GM23338 (cell line): ENCODE measurements around the gene PCED1A. TPM values are rescaled to one million over a fixed set of nuclear protein-coding genes. Genes with fewer than 3 reads are reported as not detected.

ENCODE experiments used
- ATAC-seq: fragments of 200-7000 bp; cut with Tn5 transposase; 3 replicates; pipeline ENCODE4 v1.9.1; 2020
- DNase-seq: peaks from one replicate; pipeline ENCODE4 v3.0.0-alpha.2; 2015; ENCODE audit warnings: low spot score
- H2AFZ ChIP-seq: fragments of 200-600 bp; sonication (generic); 2 replicates; pipeline ENCODE4 v1.8.0; 2016; ENCODE audit warnings: antibody characterized with exemption, mild to moderate bottlenecking, moderate library complexity
- H3F3A ChIP-seq: fragments of 200-600 bp; sonication (generic); replicated peaks from 2 replicates; pipeline ENCODE4 v1.8.0; 2017; ENCODE audit warnings: antibody characterized with exemption, mixed run types, low read depth
- H3K27ac ChIP-seq: fragments of 200-600 bp; sonication (generic); 2 replicates; pipeline ENCODE4 v1.6.1; 2016; ENCODE audit warnings: low read depth
- H3K27me3 ChIP-seq: fragments of 200-600 bp; sonication (generic); 2 replicates; pipeline ENCODE4 v1.8.0; 2016; ENCODE audit warnings: mild to moderate bottlenecking, mixed run types, moderate library complexity; ENCODE audit not compliant: insufficient read depth
- H3K36me3 ChIP-seq: fragments of 200-600 bp; sonication (generic); 2 replicates; pipeline ENCODE4 v1.8.0; 2016; ENCODE audit warnings: mild to moderate bottlenecking; ENCODE audit not compliant: insufficient read depth
- H3K4me1 ChIP-seq: fragments of 200-600 bp; sonication (generic); 2 replicates; pipeline ENCODE4 v1.8.0; 2016; ENCODE audit warnings: mild to moderate bottlenecking, moderate library complexity; ENCODE audit not compliant: insufficient read depth
- H3K4me2 ChIP-seq: fragments of 200-600 bp; sonication (generic); 2 replicates; pipeline ENCODE4 v1.7.1; 2017; ENCODE audit warnings: mixed run types
- H3K4me3 ChIP-seq: fragments of 200-600 bp; sonication (generic); 2 replicates; pipeline ENCODE4 v1.6.1; 2016; ENCODE audit warnings: mixed run types
- H3K79me2 ChIP-seq: fragments of 200-600 bp; sonication (generic); replicated peaks from 2 replicates; pipeline ENCODE4 v1.8.0; 2017; ENCODE audit warnings: mild to moderate bottlenecking; ENCODE audit not compliant: insufficient read depth
- H3K9me2 ChIP-seq: fragments of 200-600 bp; sonication (generic); 2 replicates; pipeline ENCODE4 v1.8.0; 2017; ENCODE audit not compliant: insufficient read depth
- H4K20me1 ChIP-seq: fragments of 200-600 bp; sonication (generic); replicated peaks from 2 replicates; pipeline ENCODE4 v1.8.0; 2017; ENCODE audit warnings: mild to moderate bottlenecking; ENCODE audit not compliant: insufficient read depth
- H3K27ac Mint-ChIP-seq: 2 replicates; pipeline ENCODE4 v1.8.0; 2020; ENCODE audit warnings: inconsistent platforms, mild to moderate bottlenecking, moderate library complexity, mixed read lengths
- H3K27me3 Mint-ChIP-seq: 3 replicates; pipeline ENCODE4 v1.8.0; 2022; ENCODE audit warnings: low read depth, mild to moderate bottlenecking, moderate library complexity, mixed read lengths, inconsistent platforms; ENCODE audit not compliant: insufficient read depth, poor library complexity
- H3K36me3 Mint-ChIP-seq: 3 replicates; pipeline ENCODE4 v1.8.0; 2021; ENCODE audit warnings: low read depth, mild to moderate bottlenecking, inconsistent platforms, moderate library complexity, mixed read lengths
- H3K4me1 Mint-ChIP-seq: 3 replicates; pipeline ENCODE4 v1.8.0; 2020; ENCODE audit warnings: mild to moderate bottlenecking, inconsistent platforms, mixed read lengths
- H3K4me3 Mint-ChIP-seq: 3 replicates; pipeline ENCODE4 v1.8.0; 2021; ENCODE audit warnings: moderate library complexity, mild to moderate bottlenecking, inconsistent platforms, mixed read lengths
- H3K9me3 Mint-ChIP-seq: 3 replicates; pipeline ENCODE4 v1.8.0; 2020; ENCODE audit warnings: moderate library complexity, mild to moderate bottlenecking, inconsistent platforms, mixed read lengths
- CTCF ChIP-seq, 2 experiments: fragments of 200-600 bp in 1 of 2; sonication (generic) in 1 of 2; conservative IDR thresholded peaks; 2 replicates each; pipeline versions ENCODE4 v1.5.1 to v1.6.1; 2016 to 2017; ENCODE audit warnings: antibody characterized with exemption in 2 of 2, low read depth in 2 of 2, mild to moderate bottlenecking in 2 of 2, moderate library complexity in 1 of 2
- ETS1 ChIP-seq: IDR thresholded peaks from 2 replicates; pipeline ENCODE4 v1.6.1; 2016; ENCODE audit warnings: antibody characterized with exemption
- EZH2 ChIP-seq: fragments of 200-600 bp; sonication (generic); IDR thresholded peaks from one replicate; pipeline ENCODE4 v1.8.0; 2017; ENCODE audit warnings: antibody characterized with exemption, mild to moderate bottlenecking, low read depth; ENCODE audit not compliant: unreplicated experiment
- EZH2phosphoT487 ChIP-seq: fragments of 200-600 bp; sonication (generic); IDR thresholded peaks from one replicate; pipeline ENCODE4 v1.8.1; 2018; ENCODE audit warnings: antibody characterized with exemption; ENCODE audit not compliant: unreplicated experiment
- NANOG ChIP-seq: IDR thresholded peaks from 2 replicates; pipeline ENCODE4 v1.6.1; 2016; ENCODE audit warnings: antibody characterized with exemption, borderline replicate concordance
- POLR2AphosphoS5 ChIP-seq: IDR thresholded peaks from 2 replicates; pipeline ENCODE4 v1.6.1; 2016; ENCODE audit warnings: antibody characterized with exemption, low read depth
- REST ChIP-seq: IDR thresholded peaks from one replicate; pipeline ENCODE4 v1.6.1; 2018; ENCODE audit warnings: antibody characterized with exemption; ENCODE audit not compliant: unreplicated experiment
- STAT1 ChIP-seq: IDR thresholded peaks from one replicate; pipeline ENCODE4 v1.6.1; 2016; ENCODE audit warnings: antibody characterized with exemption; ENCODE audit not compliant: unreplicated experiment
- ZNF331 ChIP-seq: fragments of 250-450 bp; sonication (Bioruptor Pico); IDR thresholded peaks from 2 replicates; pipeline ENCODE4 v1.5.0; 2020; ENCODE audit warnings: low read depth, mild to moderate bottlenecking, moderate library complexity
- ZNF462 ChIP-seq: fragments of 250-450 bp; sonication (Bioruptor Pico); IDR thresholded peaks from 2 replicates; pipeline ENCODE4 v1.5.0; 2020; ENCODE audit warnings: mild to moderate bottlenecking, moderate library complexity
- polyA plus RNA-seq: library from polyadenylated mRNA; unstranded; fragments of >200 nt; fragmentation: Nextera tagmentation; extraction: Ambion mirVana; gene quantifications from 2 replicates; pipeline ENCODE4 v1.2.1, GENCODE V29; 2016
- total RNA-seq: library from RNA; depleted of rRNA; stranded (reverse); fragments of >200 nt; shearing (Covaris generic); gene quantifications from 2 replicates; pipeline ENCODE4 v1.2.3, GENCODE V29; 2014

PCED1A gene
- total and polyA plus RNA-seq, 2 experiments from 2014 or later, result 5.0 to 8.9 TPM

- Mint-ChIP-seq H3K27me3 (peaks cover 2% of the 10 kb centered on the region), H3K4me1 (no peaks in the 10 kb centered on the region), H3K36me3 (peaks cover 3% of the 10 kb centered on the region; the same call in 1 of the 3 replicates), H3K9me3 (no peaks in the 10 kb centered on the region), H3K4me3 (no peak overlapping the region), H3K27ac (no peak overlapping the region)
- Histone ChIP-seq H3K9me2 (no peaks in the 10 kb centered on the region), H3F3A (no peaks in the 10 kb centered on the region), H3K4me2 (no peak overlapping the region), H3K4me1 (no peaks in the 10 kb centered on the region), H3K4me3 (no peak overlapping the region), H3K79me2 (no peaks in the 10 kb centered on the region), H2AFZ (no peak overlapping the region), H3K27me3 (no peaks in the 10 kb centered on the region), H3K27ac (no peak overlapping the region), H3K36me3 (no peaks in the 10 kb centered on the region), H4K20me1 (no peaks in the 10 kb centered on the region)
- DNase-seq (no peak), ATAC-seq (no peak)
- no peak for TF ChIP-seq POLR2AphosphoS5
- TF ChIP-seq REST, result no peak
- TF ChIP-seq STAT1, result no peak
- TF ChIP-seq EZH2phosphoT487, result no peak
- TF ChIP-seq ZNF462 (CRISPR knock-in tag), result no peak
- TF ChIP-seq NANOG, result no peak
- TF ChIP-seq CTCF (conservative IDR thresholded peaks at IDR 0.05; ENCODE audit: low read depth in 2 of 2), result no peak
- no peak for TF ChIP-seq EZH2
- TF ChIP-seq ETS1, result no peak
- TF ChIP-seq ZNF331 (CRISPR knock-in tag), result no peak
Measured at GRCh38 chr20:2858591-2858990, 18.1 kb upstream of the PCED1A start.
